Measurements from ENCODE around the gene WDR70. TPM values are rescaled to one million over a fixed set of nuclear protein-coding genes. Genes with fewer than 3 reads are reported as not detected.

The WDR70 gene
- total and polyA plus RNA-seq, 9 donors: 20.9 to 36.5 (median 31.4) TPM

DNA sequence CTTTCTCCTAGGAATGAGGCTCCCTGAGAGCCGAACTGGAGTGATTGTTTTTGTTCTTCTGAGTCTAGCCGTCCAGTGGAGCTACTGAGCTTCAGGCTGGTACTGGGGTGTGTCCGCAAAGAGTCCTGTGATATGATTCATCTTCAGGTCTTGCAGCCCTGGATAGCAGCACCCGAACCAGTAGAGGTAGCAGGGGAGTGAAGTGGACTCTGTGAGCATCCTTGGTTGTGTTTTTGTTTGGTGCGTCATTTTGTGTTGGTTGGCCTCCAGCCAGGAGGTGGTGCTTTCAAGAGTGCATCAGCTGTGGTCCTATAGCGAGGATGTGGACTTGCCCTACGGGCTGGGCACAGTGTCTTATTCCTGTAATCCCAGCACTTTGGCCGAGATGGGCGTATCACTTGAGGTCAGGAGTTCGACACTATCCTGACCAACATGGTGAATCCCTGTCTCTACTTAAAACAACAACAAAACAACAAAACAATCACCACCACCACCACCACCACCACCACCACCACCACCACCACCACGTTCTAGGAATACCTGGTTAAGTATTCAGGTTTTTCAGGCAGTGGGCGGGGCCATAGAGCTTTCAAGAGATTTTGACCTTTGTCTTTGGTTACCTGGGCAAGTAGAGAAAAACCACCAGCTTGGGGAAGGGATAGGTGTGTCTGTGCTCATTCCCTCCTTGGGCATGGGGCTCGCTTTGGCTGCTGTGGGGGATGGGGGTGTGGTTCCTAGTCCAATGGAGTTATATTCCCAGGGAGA is 154.0 kb downstream of the WDR70 start:
- intact Hi-C loops (cut with DNase I): no loop called here
- TF ChIP-seq EP300 (IDR thresholded peaks at IDR 0.05) (no peak), POLR2A (IDR thresholded peaks at IDR 0.05) (no peak), CTCF (IDR thresholded peaks at IDR 0.05) (no peak)
- Histone ChIP-seq H3K9me3 (no peaks in the 10 kb centered on the region), H3K27ac (no peak overlapping the region), H3K36me3 (no peaks in the 10 kb centered on the region), H3K4me1 (ENCODE audit: insufficient read depth) (no peaks in the 10 kb centered on the region), H3K27me3 (no peaks in the 10 kb centered on the region), H3K4me3 (no peak overlapping the region)
- no peak for DNase-seq
- WGBS, 3 donors: 96 to 98% (median 97%) methylated on average over 13 of the region's 13 CpGs

DNA sequence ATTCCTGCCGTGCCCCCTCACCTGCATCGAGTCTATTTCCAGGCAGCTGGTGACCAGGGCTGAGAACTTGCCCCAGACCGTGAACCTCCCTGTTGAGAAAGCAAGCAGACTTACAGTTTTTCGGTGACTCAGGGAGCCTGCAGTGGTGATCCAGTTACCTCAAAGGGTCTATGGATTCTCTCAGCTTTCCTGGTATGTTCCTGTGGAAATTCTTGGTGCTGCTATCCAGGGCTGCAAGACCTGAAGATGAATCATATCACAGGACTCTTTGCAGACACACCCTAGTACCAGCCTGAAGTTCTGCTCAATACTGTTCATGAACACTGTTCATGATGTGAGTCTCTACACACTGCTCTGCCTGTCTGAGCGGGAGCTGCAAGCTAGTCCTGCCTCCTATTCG is 154.7 kb downstream of the WDR70 start:
- Histone ChIP-seq H3K36me3 (no peaks in the 10 kb centered on the region), H3K27me3 (no peaks in the 10 kb centered on the region), H3K9me3 (no peaks in the 10 kb centered on the region), H3K27ac (no peak overlapping the region), H3K4me1 (ENCODE audit: insufficient read depth) (no peaks in the 10 kb centered on the region), H3K4me3 (no peak overlapping the region)
- intact Hi-C loops (cut with DNase I): no loop called here
- TF ChIP-seq CTCF (IDR thresholded peaks at IDR 0.05) (no peak), POLR2A (IDR thresholded peaks at IDR 0.05) (no peak), EP300 (IDR thresholded peaks at IDR 0.05) (no peak)
- DNase-seq: no peak
- 93 to 100% (median 97%) methylated on average over 6 of the region's 6 CpGs for WGBS, 3 donors

DNA sequence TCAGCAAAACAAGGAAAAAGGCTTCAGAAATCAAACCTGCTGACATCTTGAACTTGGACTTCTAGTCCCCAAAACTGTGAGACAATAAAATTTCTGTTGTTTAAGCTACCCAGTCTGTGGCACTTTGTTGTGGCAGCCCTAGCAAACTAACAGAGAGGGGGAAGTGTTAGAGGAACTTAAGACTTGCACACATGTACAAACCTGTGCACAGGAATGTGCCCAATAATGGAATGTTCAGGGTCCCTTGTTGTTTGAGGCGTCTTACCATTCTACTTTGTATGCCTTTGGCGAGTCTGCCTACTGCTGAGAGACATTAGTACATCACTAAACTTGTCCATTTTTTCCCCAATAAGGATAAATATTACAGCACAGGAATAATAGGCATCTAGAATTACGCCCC is 160.3 kb downstream of the WDR70 start:
- TF ChIP-seq EP300 (IDR thresholded peaks at IDR 0.05) (no peak), CTCF (IDR thresholded peaks at IDR 0.05) (no peak), POLR2A (IDR thresholded peaks at IDR 0.05) (no peak)
- WGBS, 3 donors: 92 to 98% (median 97%) methylated on average over 3 of the region's 3 CpGs
- Histone ChIP-seq H3K4me3 (no peak overlapping the region), H3K36me3 (no peaks in the 10 kb centered on the region), H3K9me3 (no peaks in the 10 kb centered on the region), H3K27me3 (no peaks in the 10 kb centered on the region), H3K4me1 (ENCODE audit: insufficient read depth) (no peaks in the 10 kb centered on the region), H3K27ac (no peak overlapping the region)
- DNase-seq: no peak
- intact Hi-C loops (cut with DNase I): no loop called here

DNA sequence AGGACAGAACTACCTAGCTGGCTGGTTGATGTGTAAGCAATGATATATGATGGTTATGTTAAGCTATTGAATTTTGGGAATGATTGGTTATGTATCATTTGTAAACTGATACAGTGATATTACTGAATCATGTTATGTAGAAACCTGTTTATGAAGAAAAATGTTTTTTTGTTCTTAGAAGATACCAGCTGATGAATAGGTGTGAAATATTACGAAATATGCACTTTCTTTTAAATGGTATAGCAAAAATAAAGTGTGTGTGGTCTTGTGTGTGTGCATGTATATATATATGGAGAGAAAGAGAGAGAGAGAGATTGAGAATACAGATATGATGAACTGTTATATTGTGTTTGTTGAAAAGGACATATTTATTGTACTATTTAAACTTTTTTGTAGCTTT is 164.1 kb downstream of the WDR70 start:
- TF ChIP-seq POLR2A (IDR thresholded peaks at IDR 0.05) (no peak), CTCF (IDR thresholded peaks at IDR 0.05) (no peak), EP300 (IDR thresholded peaks at IDR 0.05) (no peak)
- 95 to 98% (median 96%) methylated on average over 1 of the region's 1 CpG for WGBS, 3 donors
- Histone ChIP-seq H3K9me3 (no peaks in the 10 kb centered on the region), H3K27ac (no peak overlapping the region), H3K36me3 (no peaks in the 10 kb centered on the region), H3K4me1 (ENCODE audit: insufficient read depth) (no peaks in the 10 kb centered on the region), H3K4me3 (no peak overlapping the region), H3K27me3 (no peaks in the 10 kb centered on the region)
- intact Hi-C loops (cut with DNase I): no loop called here
- no peak for DNase-seq

Data from ovary (tissue), 9 donors.